ENCODE data around the gene RCN2. TPM values are rescaled to one million over a fixed set of nuclear protein-coding genes. Genes with fewer than 3 reads are reported as not detected.

The RCN2 gene
- total and polyA plus RNA-seq, 2 experiments from 2014 or later = 170 to 327 TPM

- H4K20me1 ChIP-seq (replicated peaks; ENCODE audit: insufficient read depth) = no peaks in the 10 kb centered on the region
- H3K4me1 Mint-ChIP-seq = peaks cover 16% of the 10 kb centered on the region
- peaks cover 49% of the 10 kb centered on the region for H3K36me3 Mint-ChIP-seq (ENCODE audit: low read depth)
- H3K4me2 ChIP-seq = peak overlapping the region; percentile 88
- peak overlapping the region; percentile 82 for H3K4me3 ChIP-seq
- H3K27me3 Mint-ChIP-seq (ENCODE audit: insufficient read depth, low read depth, poor library complexity) = peaks cover 3% of the 10 kb centered on the region
- no peaks in the 10 kb centered on the region for H3K9me2 ChIP-seq (ENCODE audit: insufficient read depth)
- TF ChIP-seq NANOG (IDR thresholded peaks at IDR 0.05; ENCODE audit: borderline replicate concordance) (no peak), STAT1 (IDR thresholded peaks at IDR 0.05; ENCODE audit: unreplicated experiment) (no peak), EZH2phosphoT487 (IDR thresholded peaks at IDR 0.05; ENCODE audit: unreplicated experiment) (no peak), JUNB (IDR thresholded peaks at IDR 0.05; ENCODE audit: unreplicated experiment) (no peak), CREB1 (CRISPR knock-in tag; IDR thresholded peaks at IDR 0.05; ENCODE audit: low read depth) (no peak), ZNF462 (CRISPR knock-in tag; IDR thresholded peaks at IDR 0.05) (no peak)
- TF ChIP-seq, protein P1, sequence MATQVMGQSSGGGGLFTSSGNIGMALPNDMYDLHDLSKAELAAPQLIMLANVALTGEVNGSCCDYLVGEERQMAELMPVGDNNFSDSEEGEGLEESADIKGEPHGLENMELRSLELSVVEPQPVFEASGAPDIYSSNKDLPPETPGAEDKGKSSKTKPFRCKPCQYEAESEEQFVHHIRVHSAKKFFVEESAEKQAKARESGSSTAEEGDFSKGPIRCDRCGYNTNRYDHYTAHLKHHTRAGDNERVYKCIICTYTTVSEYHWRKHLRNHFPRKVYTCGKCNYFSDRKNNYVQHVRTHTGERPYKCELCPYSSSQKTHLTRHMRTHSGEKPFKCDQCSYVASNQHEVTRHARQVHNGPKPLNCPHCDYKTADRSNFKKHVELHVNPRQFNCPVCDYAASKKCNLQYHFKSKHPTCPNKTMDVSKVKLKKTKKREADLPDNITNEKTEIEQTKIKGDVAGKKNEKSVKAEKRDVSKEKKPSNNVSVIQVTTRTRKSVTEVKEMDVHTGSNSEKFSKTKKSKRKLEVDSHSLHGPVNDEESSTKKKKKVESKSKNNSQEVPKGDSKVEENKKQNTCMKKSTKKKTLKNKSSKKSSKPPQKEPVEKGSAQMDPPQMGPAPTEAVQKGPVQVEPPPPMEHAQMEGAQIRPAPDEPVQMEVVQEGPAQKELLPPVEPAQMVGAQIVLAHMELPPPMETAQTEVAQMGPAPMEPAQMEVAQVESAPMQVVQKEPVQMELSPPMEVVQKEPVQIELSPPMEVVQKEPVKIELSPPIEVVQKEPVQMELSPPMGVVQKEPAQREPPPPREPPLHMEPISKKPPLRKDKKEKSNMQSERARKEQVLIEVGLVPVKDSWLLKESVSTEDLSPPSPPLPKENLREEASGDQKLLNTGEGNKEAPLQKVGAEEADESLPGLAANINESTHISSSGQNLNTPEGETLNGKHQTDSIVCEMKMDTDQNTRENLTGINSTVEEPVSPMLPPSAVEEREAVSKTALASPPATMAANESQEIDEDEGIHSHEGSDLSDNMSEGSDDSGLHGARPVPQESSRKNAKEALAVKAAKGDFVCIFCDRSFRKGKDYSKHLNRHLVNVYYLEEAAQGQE (IDR thresholded peaks at IDR 0.05; ENCODE audit: unreplicated experiment) = no peak
- TF ChIP-seq, protein P2, sequence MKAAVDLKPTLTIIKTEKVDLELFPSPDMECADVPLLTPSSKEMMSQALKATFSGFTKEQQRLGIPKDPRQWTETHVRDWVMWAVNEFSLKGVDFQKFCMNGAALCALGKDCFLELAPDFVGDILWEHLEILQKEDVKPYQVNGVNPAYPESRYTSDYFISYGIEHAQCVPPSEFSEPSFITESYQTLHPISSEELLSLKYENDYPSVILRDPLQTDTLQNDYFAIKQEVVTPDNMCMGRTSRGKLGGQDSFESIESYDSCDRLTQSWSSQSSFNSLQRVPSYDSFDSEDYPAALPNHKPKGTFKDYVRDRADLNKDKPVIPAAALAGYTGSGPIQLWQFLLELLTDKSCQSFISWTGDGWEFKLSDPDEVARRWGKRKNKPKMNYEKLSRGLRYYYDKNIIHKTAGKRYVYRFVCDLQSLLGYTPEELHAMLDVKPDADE (IDR thresholded peaks at IDR 0.05) = no peak
- peaks cover 20% of the 10 kb centered on the region for H3K36me3 ChIP-seq (ENCODE audit: insufficient read depth)
- no peaks in the 10 kb centered on the region for H3K9me3 Mint-ChIP-seq
- peak overlapping the region; percentile 66; the same call in 1 of the 2 replicates for H2AFZ ChIP-seq
- no peak for ATAC-seq
- peaks cover 38% of the 10 kb centered on the region for H3K79me2 ChIP-seq (replicated peaks; ENCODE audit: insufficient read depth)
- no peaks in the 10 kb centered on the region for H3K27me3 ChIP-seq (ENCODE audit: insufficient read depth)
- peak overlapping the region; percentile 98 for H3K27ac Mint-ChIP-seq
- peak; percentile 17 for DNase-seq (ENCODE audit: low spot score)
- H3F3A ChIP-seq (replicated peaks; ENCODE audit: low read depth) = no peaks in the 10 kb centered on the region
- H3K4me1 ChIP-seq (ENCODE audit: insufficient read depth) = peaks cover 5% of the 10 kb centered on the region; the same call in 1 of the 2 replicates
- peak overlapping the region; percentile 65; the same call in 1 of the 2 replicates for H3K27ac ChIP-seq (ENCODE audit: low read depth)
- H3K4me3 Mint-ChIP-seq = peak overlapping the region; percentile 92
Observed at GRCh38 chr15:76932135-76932966, 802 bp downstream of the RCN2 start.
